NCI-H1694 (cell line): Measurements from ENCODE around the gene PHF21B.

Experiments
- DNase-seq: peaks from one replicate; lab custom pipeline; 2025; lab: John Stamatoyannopoulos, UW

The PHF21B gene

GRCh38 chr22:44892803-44893730 lies 116.7 kb downstream of the PHF21B start:
- no peak for DNase-seq

- DNase-seq: no peak
Measured at GRCh38 chr22:44892243-44892642, 117.6 kb downstream of the PHF21B start.

- no peak for DNase-seq
Measured at GRCh38 chr22:44891791-44892190, 118.0 kb downstream of the PHF21B start.

- no peak for DNase-seq
Measured at GRCh38 chr22:44891293-44891747, 118.5 kb downstream of the PHF21B start.

GRCh38 chr22:44890416-44891292 lies 119.2 kb downstream of the PHF21B start:
- DNase-seq: no peak

- no peak for DNase-seq
Measured at GRCh38 chr22:44889255-44889878, 120.4 kb downstream of the PHF21B start.

- DNase-seq: no peak
Measured at GRCh38 chr22:44888491-44889254, 121.1 kb downstream of the PHF21B start.

GRCh38 chr22:44887941-44888366 lies 121.9 kb downstream of the PHF21B start:
- DNase-seq: no peak

GRCh38 chr22:44885806-44886360 lies 123.9 kb downstream of the PHF21B start:
- no peak for DNase-seq

- no peak for DNase-seq
Measured at GRCh38 chr22:44884968-44885805, 124.6 kb downstream of the PHF21B start.

- no peak for DNase-seq
Measured at GRCh38 chr22:44884562-44884961, 125.2 kb downstream of the PHF21B start.

- no peak for DNase-seq
Measured at GRCh38 chr22:44883011-44883421, 126.8 kb downstream of the PHF21B start.

GRCh38 chr22:44882226-44882905 lies 127.4 kb downstream of the PHF21B start:
- no peak for DNase-seq

- DNase-seq: no peak
Measured at GRCh38 chr22:44881624-44882023, 128.2 kb downstream of the PHF21B start.

GRCh38 chr22:44880610-44881290 lies 129.1 kb downstream of the PHF21B start:
- DNase-seq: no peak

- no peak for DNase-seq
Measured at GRCh38 chr22:44879301-44879680, 130.5 kb downstream of the PHF21B start.

GRCh38 chr22:44878483-44879300 lies 131.1 kb downstream of the PHF21B start:
- no peak for DNase-seq

GRCh38 chr22:44876921-44877320 lies 132.9 kb downstream of the PHF21B start:
- no peak for DNase-seq
